NCI-H187 treated with DMSO at 0.1 percent for 48 hours (cell line): ENCODE measurements around the gene TTC9B.
A peak's percentile ranks its signal among the peaks of the same experiment; 100 is the strongest.
"Not testable (repeated sequence)": the region's sequence is repeated elsewhere in the genome, so short reads cannot be mapped to it uniquely, and the experiment has no call there.

Experiments
- DNase-seq: peaks from one replicate; lab custom pipeline; 2025; lab: John Stamatoyannopoulos, UW

Gene TTC9B

GRCh38 chr19:40232949-40233810 lies 15.0 kb upstream of the TTC9B start:
- DNase-seq, result no peak

DNA sequence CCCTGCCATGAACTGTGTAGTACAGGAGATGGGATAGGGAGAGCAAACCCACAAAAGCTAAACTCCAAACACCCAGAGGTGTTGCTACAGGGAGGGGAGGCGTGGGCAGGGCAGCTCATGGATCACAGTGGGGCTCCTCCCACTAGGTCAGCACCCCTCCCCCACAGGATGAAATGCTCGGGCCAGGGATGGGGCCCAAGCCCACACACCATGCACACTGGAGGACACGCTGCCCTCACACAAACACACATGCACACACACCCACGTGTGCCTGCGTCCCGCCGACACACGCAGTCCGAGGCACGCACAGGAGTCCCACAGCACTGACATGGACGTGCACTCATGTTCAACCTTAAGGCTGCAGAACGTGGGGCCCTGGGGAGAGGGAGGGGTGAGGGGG lies 14.3 kb upstream of the TTC9B start:
- DNase-seq, result no peak

DNA sequence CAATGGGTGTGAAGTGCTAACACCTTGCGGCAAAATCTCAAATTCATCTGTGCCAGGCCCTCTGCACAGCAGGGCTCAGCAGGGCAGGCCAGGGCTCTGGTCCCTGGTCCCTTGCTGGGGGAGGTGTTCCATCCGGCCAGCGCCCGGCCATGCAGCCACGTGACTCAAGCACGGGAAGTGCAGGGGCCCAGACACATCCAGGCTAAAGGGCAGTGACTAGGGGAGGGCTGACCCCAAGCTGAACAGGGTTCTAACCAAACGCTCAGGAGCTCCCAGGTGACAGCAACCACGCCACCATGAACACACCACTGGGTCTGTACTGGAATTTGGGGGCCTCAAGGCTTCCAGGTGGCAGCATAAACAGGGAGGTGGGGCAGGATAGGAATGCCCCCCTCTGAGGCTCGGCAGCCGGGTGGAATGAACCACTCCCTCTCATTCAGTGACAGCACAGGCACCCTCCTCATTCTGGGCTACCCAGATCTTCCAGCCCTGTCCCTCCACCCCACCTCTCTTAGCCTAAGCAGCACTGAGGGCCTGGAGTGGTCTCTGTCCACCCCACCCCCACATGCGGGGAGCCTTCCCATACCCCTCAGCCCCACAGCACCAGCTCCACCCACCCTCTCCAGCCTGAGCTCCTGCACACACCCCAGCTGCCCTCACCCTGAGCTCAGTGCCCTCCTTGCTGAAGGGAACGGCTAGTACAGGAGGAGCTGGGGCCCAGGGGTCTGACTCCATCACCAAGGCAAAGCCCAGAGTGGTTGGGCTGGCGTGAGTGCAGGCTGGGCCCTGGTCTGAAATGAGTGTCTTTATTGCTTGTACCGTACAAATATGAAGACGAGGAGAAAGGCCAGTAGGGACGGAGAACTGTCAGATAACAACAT lies 13.6 kb upstream of the TTC9B start:
- DNase-seq, result no peak

GRCh38 chr19:40231057-40231456 lies 12.9 kb upstream of the TTC9B start:
- DNase-seq, result no peak

GRCh38 chr19:40229926-40230417 lies 11.8 kb upstream of the TTC9B start:
- DNase-seq, result no peak

DNA sequence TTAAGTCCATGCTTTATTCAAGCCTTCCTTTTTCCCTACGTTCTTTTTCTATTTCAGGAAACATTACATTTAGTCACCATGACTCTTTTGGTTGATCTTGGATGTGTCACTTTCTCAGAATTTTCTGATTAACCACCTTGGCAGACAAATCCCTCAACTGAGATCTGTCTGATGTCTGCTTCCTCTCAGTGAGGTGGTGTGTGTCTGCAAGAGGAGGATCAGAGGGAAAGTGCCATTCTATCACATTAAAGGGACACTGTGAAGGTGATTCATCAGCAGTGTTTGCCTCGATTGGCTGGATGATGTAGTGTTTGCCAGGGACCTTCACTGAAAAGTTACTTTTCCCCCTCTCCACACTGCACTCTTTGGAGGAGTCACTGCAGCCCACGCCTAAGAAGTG lies 11.3 kb upstream of the TTC9B start:
- DNase-seq, result no peak

DNA sequence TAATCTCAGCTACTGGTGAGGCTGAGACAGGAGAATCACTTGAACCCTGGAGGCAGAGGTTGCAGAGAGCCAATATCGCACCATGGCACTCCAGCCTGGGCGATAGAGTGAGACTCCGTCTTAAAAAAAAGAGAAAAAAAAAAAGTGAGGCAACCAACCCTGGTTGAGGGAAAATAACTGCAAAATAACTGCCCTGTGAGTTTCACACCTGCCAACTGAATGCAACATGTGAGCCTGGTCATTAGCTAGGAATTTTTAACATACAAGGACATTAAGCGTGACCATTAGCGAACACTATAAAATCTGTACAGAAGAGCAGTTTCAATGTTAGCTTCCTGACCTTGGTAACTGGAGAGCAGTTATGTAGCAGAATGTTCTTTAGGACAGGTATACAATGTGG lies 10.7 kb upstream of the TTC9B start:
- no peak for DNase-seq

- no peak for DNase-seq
These were observed 10.2 kb upstream of the TTC9B start for GRCh38 chr19:40228346-40228745.

DNA sequence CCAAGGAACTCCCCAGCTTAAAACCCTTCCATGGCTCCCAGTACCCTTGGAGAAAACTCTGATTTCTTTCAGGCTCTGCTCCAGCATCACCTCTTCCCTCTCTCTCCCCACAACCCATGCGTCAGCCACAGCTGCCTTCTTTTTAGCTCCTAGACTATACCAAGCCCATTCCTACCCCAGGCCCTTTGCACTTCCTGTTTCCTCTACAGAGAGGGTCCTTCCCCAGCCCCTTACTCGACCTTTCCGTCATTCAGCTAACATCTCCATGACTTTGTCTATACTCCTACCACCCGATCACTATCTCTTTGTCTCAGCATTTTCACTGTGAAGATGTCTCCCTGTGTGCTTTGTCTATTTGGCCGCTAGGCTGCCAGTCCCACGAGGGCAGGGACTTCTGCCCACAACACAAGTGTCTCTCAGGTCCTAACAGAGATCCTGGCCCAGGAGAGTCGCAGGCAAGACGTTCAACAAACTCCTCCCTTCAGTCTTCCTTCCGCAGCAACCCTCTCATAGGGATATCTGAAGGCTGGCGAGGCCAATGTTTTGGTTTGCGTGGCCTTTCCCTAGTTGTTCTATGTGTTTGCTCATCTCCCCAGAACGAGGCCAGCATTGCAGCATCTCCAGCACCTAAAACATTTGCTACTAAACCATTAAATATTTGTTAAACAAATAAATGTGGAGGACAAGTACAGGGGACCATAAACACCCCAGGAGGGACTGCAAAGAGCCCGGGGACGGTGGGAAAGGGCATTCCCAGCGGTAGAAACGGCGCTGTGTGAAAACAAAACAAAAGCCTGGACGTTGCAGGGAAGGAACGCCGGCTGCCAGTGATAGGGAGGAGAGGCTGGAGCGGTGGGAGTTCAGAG lies 7.5 kb upstream of the TTC9B start:
- no peak for DNase-seq

DNA sequence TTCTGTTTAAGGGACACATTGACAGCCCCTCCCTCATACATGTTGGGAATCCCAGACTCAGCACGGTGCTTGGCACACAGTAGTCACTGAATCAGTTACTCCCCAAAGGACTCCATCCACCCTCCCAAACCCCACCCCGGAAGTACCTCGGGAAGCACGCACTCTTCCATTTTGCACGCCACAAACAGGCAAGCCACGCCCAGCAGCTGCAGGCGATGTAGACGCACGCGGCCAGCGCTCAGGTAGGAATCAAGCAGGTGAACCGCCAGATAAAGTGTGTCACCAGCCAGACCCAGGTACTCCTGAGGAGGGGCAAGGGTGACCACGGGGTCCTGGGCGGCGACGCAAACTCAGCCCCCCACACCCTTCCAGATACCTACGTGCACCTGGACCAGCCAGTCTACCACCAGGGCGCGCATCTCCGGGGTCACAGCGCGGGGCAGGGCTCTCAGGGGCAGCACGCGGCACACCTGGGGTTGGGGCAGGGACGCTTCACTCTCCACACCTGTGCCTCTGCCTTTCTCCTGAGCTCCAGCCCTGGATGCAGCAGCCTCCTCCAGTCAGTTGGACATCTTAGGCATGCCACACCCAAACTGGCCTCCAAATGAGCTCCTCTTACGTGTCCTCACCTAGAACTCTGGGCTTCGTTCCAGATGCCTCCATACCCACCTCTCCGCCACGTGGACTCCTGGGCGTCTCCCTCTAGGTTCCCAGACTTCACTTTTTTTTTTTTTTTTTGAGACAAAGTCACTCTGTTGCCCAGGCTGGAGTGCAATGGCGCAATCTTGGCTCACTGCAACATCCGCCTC lies 6.4 kb upstream of the TTC9B start:
- no peak for DNase-seq

DNA sequence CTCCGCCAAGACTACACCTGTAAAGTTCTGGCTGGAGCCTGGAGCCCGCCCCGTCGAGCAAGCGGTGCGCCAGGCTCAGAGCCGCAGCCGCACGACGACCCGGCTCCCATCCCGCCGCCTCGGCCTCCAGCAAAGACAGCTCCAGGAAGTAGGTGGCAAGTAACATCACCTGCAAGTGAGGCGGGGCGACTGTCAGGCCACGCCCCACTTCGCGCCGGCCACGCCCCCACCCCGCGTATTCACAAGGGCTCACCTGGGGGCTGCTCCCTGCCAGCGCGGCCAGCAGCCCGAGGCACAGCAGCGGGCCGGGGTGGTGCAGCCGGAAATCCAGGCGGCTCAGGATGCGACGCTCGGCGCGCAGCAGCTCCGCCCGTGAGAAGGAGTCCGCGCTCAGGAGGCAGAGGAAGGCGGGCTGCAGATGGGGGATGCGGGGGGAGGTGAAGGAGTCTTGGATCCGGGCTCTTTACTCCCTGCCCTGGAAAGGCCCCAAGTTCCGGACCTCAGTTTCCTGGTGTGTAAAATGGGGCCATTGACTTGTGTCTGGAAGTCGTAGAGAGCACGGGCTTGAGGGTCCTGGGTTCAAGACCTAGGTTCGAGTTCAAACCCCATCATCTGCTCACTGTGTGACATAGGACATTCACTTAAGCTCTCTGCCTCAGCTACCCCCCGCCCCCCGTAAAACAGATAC lies 5.1 kb upstream of the TTC9B start:
- DNase-seq, result peak; percentile 20

DNA sequence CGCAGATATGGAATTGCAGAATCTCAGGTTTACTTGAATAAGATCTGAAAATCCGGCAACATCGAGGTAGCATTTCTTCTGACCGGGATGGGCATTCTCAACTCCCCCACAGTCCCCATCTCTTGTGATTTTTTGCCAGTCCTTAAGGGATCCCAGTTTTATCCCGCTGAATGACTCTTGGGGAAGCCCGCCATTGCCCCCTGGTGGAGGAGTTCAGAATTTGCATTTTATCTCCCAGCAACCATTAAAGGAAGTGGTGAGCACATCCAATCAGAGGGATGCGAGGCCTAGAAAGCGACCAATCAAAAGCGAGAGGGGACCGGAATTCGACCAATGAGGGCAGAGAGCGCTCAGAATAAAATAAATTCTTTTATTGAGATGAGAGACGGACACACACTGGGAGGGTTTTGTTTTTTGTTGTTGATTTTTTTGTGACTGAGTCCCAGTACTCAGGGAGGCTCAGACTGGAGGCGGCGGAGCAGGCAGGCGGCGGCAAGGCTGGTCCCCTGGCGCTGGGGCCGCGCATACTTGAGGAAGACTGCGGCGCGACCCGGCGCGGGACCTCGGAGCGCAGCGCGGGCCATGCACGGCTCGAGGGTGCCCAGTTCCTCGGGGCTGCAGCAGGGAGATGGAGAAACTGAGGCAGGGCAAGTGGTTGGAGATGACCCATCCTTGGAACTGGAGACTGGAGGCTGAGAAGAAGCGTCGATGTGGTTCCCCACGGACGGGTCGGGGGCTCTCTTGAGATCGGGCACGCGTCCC lies 3.9 kb upstream of the TTC9B start:
- peak; percentile 53 for DNase-seq

GRCh38 chr19:40220674-40221073 lies 2.5 kb upstream of the TTC9B start:
- no peak for DNase-seq

DNA sequence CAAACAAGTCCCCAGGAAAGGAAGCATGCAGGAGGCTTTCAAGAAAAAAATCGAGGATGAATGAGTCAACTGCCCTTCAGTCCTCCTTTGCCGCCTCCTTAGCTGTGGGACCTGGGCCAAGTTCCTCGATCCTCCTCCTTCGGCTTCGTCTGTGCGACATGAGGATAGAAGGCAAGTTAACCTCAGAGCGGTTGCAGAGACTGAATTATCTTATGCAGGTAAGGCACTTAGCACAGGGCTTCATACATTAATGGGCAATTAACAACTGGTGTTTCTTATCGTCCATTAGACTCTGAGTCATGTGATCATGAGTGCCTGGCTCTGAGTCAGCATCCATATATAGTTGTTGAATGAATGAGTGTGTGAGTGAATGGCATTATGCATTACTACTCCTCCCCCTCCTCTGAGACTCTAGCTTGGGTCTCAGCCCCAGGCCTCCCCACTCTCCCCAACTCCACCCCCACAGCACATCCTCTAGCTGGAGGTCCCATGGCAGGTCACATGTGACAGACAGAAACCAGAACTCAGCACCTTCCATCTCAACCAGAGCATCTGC lies 1.6 kb upstream of the TTC9B start:
- no peak for DNase-seq

GRCh38 chr19:40219029-40219428 lies 845 bp upstream of the TTC9B start:
- DNase-seq, result not testable (repeated sequence)

GRCh38 chr19:40217027-40217810 lies 965 bp downstream of the TTC9B start:
- DNase-seq, result peak; percentile 45

- DNase-seq, result no peak
These were observed 1.5 kb downstream of the TTC9B start for GRCh38 chr19:40216777-40217026.

GRCh38 chr19:40216013-40216776 lies 2.0 kb downstream of the TTC9B start:
- peak; percentile 26 for DNase-seq
